ENCODE data around the gene NTM. TPM values are rescaled to one million over a fixed set of nuclear protein-coding genes. Genes with fewer than 3 reads are reported as not detected.

NTM gene
- total RNA-seq, 1 donor from 2014 or later: 4.3 TPM

GRCh38 chr11:132231656-132232347, 861.4 kb downstream of the NTM start:
- H3K4me3 Mint-ChIP-seq (ENCODE audit: low read depth): no peak overlapping the region
- H3K4me1 Mint-ChIP-seq (ENCODE audit: low read depth): no peaks in the 10 kb centered on the region
- no peak for DNase-seq (ENCODE audit: low spot score, unreplicated experiment)
- H3K9me3 Mint-ChIP-seq (ENCODE audit: low read depth): no peaks in the 10 kb centered on the region
- TF ChIP-seq, protein P1, sequence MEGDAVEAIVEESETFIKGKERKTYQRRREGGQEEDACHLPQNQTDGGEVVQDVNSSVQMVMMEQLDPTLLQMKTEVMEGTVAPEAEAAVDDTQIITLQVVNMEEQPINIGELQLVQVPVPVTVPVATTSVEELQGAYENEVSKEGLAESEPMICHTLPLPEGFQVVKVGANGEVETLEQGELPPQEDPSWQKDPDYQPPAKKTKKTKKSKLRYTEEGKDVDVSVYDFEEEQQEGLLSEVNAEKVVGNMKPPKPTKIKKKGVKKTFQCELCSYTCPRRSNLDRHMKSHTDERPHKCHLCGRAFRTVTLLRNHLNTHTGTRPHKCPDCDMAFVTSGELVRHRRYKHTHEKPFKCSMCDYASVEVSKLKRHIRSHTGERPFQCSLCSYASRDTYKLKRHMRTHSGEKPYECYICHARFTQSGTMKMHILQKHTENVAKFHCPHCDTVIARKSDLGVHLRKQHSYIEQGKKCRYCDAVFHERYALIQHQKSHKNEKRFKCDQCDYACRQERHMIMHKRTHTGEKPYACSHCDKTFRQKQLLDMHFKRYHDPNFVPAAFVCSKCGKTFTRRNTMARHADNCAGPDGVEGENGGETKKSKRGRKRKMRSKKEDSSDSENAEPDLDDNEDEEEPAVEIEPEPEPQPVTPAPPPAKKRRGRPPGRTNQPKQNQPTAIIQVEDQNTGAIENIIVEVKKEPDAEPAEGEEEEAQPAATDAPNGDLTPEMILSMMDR (IDR thresholded peaks at IDR 0.05; ENCODE audit: unreplicated experiment): no peak
- H3K27ac Mint-ChIP-seq: no peak overlapping the region
- H3K36me3 Mint-ChIP-seq (ENCODE audit: insufficient read depth): no peaks in the 10 kb centered on the region
- peaks cover 30% of the 10 kb centered on the region for H3K27me3 Mint-ChIP-seq

GRCh38 chr11:132234878-132235277, 864.5 kb downstream of the NTM start:
- no peak for DNase-seq (ENCODE audit: low spot score, unreplicated experiment)
- Mint-ChIP-seq H3K9me3 (ENCODE audit: low read depth) (no peaks in the 10 kb centered on the region), H3K27me3 (peaks cover 36% of the 10 kb centered on the region), H3K4me3 (ENCODE audit: low read depth) (no peak overlapping the region), H3K36me3 (ENCODE audit: insufficient read depth) (no peaks in the 10 kb centered on the region), H3K27ac (no peak overlapping the region), H3K4me1 (ENCODE audit: low read depth) (no peaks in the 10 kb centered on the region)
- TF ChIP-seq, protein P1 (IDR thresholded peaks at IDR 0.05; ENCODE audit: unreplicated experiment): no peak

DNA sequence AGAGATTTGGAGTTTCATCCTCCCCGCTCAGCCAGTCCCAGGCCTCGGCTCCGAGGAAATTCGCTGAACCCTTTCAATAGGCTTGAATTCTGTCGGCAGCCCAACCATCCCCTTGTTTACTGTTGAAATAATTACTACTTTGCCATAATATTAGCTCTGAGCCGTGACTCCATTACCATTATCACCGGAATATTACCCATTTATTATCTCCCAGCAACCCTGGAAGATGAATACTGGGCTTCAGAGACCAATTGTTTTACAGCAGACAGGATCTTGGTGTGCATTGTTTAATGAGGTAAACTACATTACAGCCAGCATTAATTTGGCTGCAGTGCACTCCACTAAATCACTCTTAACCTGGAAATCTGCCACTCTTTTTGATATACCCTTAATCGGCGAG, 867.4 kb downstream of the NTM start:
- TF ChIP-seq, protein P1 (IDR thresholded peaks at IDR 0.05; ENCODE audit: unreplicated experiment): no peak
- H3K36me3 Mint-ChIP-seq (ENCODE audit: insufficient read depth): no peaks in the 10 kb centered on the region
- H3K4me3 Mint-ChIP-seq (ENCODE audit: low read depth): no peak overlapping the region
- DNase-seq (ENCODE audit: low spot score, unreplicated experiment): no peak
- peaks cover 4% of the 10 kb centered on the region for H3K4me1 Mint-ChIP-seq (ENCODE audit: low read depth)
- peaks cover 31% of the 10 kb centered on the region for H3K27me3 Mint-ChIP-seq
- no peaks in the 10 kb centered on the region for H3K9me3 Mint-ChIP-seq (ENCODE audit: low read depth)
- no peak overlapping the region for H3K27ac Mint-ChIP-seq

DNA sequence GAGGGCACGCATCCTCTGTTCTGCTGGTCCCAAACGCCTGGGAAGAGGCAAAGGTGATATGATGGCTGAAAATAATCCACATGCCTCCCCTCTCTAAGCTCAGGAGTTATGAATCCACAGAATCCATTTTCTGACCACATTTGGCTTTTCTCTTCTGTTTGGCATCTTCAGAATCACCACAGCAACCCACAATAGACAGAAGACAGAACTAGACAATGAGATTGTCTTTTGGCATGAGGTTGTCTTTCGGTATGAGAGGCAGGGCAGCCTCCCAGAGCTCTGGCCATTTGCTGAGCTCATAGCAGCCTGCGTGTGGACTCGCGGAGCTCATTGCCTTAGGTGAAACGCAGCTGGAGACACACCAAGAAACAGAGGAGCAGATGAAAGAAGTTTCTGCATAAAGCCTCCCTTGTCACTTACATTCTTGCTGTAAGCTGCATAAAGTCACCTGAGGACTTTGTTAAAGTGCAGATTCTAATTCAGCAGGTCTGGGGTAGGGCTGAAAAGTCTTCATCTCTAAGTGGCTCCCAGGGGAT, 868.0 kb downstream of the NTM start:
- Mint-ChIP-seq H3K27ac (no peak overlapping the region), H3K27me3 (peaks cover 34% of the 10 kb centered on the region), H3K4me3 (ENCODE audit: low read depth) (no peak overlapping the region), H3K9me3 (ENCODE audit: low read depth) (no peaks in the 10 kb centered on the region), H3K36me3 (ENCODE audit: insufficient read depth) (no peaks in the 10 kb centered on the region), H3K4me1 (ENCODE audit: low read depth) (peaks cover 4% of the 10 kb centered on the region)
- TF ChIP-seq, protein P1 (IDR thresholded peaks at IDR 0.05; ENCODE audit: unreplicated experiment): no peak
- DNase-seq (ENCODE audit: low spot score, unreplicated experiment): no peak

DNA sequence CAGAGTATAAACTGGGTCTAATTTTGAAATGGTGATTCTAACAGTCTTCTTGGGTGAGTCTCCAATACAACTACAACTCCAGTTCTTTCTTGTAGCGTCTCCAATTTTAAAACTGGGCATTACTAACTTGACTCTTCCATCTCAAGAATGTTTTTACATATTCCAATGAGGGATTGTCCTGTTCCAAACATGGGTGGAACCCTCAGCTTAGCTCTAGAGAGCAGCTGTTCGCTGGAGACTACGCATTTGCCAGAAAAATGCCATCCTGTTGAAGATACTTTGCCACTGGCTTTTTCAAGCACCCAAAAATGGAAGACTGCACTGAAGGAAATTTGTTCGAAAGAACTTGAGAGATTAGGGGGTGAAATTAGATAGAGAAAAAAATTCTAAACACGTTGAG, 870.0 kb downstream of the NTM start:
- TF ChIP-seq, protein P1 (IDR thresholded peaks at IDR 0.05; ENCODE audit: unreplicated experiment): no peak
- Mint-ChIP-seq H3K27ac (no peak overlapping the region), H3K27me3 (peaks cover 30% of the 10 kb centered on the region), H3K36me3 (ENCODE audit: insufficient read depth) (no peaks in the 10 kb centered on the region), H3K9me3 (ENCODE audit: low read depth) (no peaks in the 10 kb centered on the region), H3K4me1 (ENCODE audit: low read depth) (peaks cover 6% of the 10 kb centered on the region), H3K4me3 (ENCODE audit: low read depth) (no peak overlapping the region)
- DNase-seq (ENCODE audit: low spot score, unreplicated experiment): no peak
